Naive thymus-derived CD4-positive, alpha-beta T cell (primary cell): Measurements from ENCODE around the gene HPX. TPM values are rescaled to one million over a fixed set of nuclear protein-coding genes. Genes with fewer than 3 reads are reported as not detected.

ENCODE experiments used
- ATAC-seq: fragments of 150-1000 bp; cut with Tn5 transposase; 2 replicates; pipeline ENCODE4 v1.10.0; 2021; ENCODE audit warnings: mild to moderate bottlenecking, moderate library complexity
- CTCF ChIA-PET: fragments of 350-600 bp; sonication (Branson Sonifier 250); formaldehyde crosslinking; loops from one replicate; lab custom pipeline; 2021; ENCODE audit warnings: antibody characterized with exemption; lab: Charles Lee
- POLR2A ChIA-PET: fragments of 350-600 bp; sonication (Branson Sonifier 250); formaldehyde crosslinking; loops from one replicate; lab custom pipeline; 2021; ENCODE audit warnings: antibody characterized with exemption, inconsistent platforms; lab: Charles Lee
- DNase-seq, 9 donors: peaks; one replicate each; pipeline versions ENCODE4 v3.0.0 to v3.0.0-alpha.2; 2020 to 2022; ENCODE audit warnings: mixed read lengths in 1 of 9
- H3K27ac ChIP-seq: one replicate; pipeline ENCODE4 v1.7.0; 2013; ENCODE audit warnings: mild to moderate bottlenecking, low read depth, low read length, moderate library complexity
- H3K27me3 ChIP-seq, 2 donors: one replicate each; pipeline ENCODE4 v1.7.0; 2013; ENCODE audit warnings: low read length in 2 of 2, mild to moderate bottlenecking in 2 of 2, moderate library complexity in 2 of 2; ENCODE audit not compliant: control insufficient read depth in 2 of 2, insufficient read depth in 2 of 2
- H3K36me3 ChIP-seq, 3 experiments: 1 replicate in 2 of 3; 2 replicates in 1 of 3; pipeline ENCODE4 v1.7.0; 2013; ENCODE audit warnings: low read length in 3 of 3, mild to moderate bottlenecking in 3 of 3, moderate library complexity in 1 of 3; ENCODE audit not compliant: insufficient read depth in 3 of 3, control insufficient read depth in 2 of 3
- H3K4me1 ChIP-seq, 2 donors: one replicate each; pipeline ENCODE4 v1.7.0; 2013; ENCODE audit warnings: low read length in 2 of 2, mild to moderate bottlenecking in 2 of 2, moderate library complexity in 1 of 2; ENCODE audit not compliant: control insufficient read depth in 2 of 2, insufficient read depth in 2 of 2
- H3K4me3 ChIP-seq: 2 replicates; pipeline ENCODE4 v1.7.0; 2013; ENCODE audit warnings: mild to moderate bottlenecking, low read length
- H3K9me3 ChIP-seq, 3 experiments: 1 replicate in 2 of 3; 2 replicates in 1 of 3; pipeline ENCODE4 v1.7.0; 2013; ENCODE audit warnings: low read length in 3 of 3; ENCODE audit not compliant: control insufficient read depth in 2 of 3
- H3K27ac Mint-ChIP-seq, 9 donors: one replicate each; pipeline ENCODE4 v1.8.0; 2020 to 2022; ENCODE audit warnings: mixed read lengths in 9 of 9, mild to moderate bottlenecking in 8 of 9, moderate library complexity in 5 of 9, inconsistent platforms in 2 of 9
- H3K27me3 Mint-ChIP-seq, 5 donors: one replicate each; pipeline ENCODE4 v1.8.0; 2021 to 2022; ENCODE audit warnings: mixed read lengths in 5 of 5, mild to moderate bottlenecking in 1 of 5
- H3K36me3 Mint-ChIP-seq, 5 donors: one replicate each; pipeline ENCODE4 v1.8.0; 2020 to 2022; ENCODE audit warnings: mixed read lengths in 5 of 5, mild to moderate bottlenecking in 3 of 5, inconsistent platforms in 1 of 5
- H3K4me1 Mint-ChIP-seq, 7 donors: one replicate each; pipeline ENCODE4 v1.8.0; 2020 to 2022; ENCODE audit warnings: mixed read lengths in 7 of 7, mild to moderate bottlenecking in 3 of 7, inconsistent platforms in 1 of 7
- H3K4me3 Mint-ChIP-seq, 10 donors: one replicate each; pipeline ENCODE4 v1.8.0; 2020 to 2022; ENCODE audit warnings: mild to moderate bottlenecking in 10 of 10, mixed read lengths in 10 of 10, moderate library complexity in 6 of 10, inconsistent platforms in 2 of 10
- H3K9me3 Mint-ChIP-seq, 11 donors: one replicate each; pipeline ENCODE4 v1.8.0; 2020 to 2022; ENCODE audit warnings: mixed read lengths in 11 of 11, mild to moderate bottlenecking in 4 of 11, inconsistent platforms in 1 of 11, moderate library complexity in 1 of 11
- intact Hi-C, 2 donors: fragments of 100-400 bp; cut with micrococcal nuclease; formaldehyde crosslinking; loops; one replicate each; pipeline ENCODE4 v1.15.1; 2023
- polyA plus RNA-seq, 2 donors: library from polyadenylated mRNA; unstranded; fragments of 300-500 nt; fragmentation: Illumina TruSeq; gene quantifications; one replicate each; pipeline ENCODE4 v1.2.3, GENCODE V29; 2021
- total RNA-seq, 6 experiments: library from RNA in 5 of 6; stranded (reverse) in 5 of 6; gene quantifications; 1 replicate in 5 of 6; 2 replicates in 1 of 6; pipeline ENCODE4 v1.2.3 and lab custom pipeline; 2021 to 2026

The HPX gene
- total and polyA plus RNA-seq, 7 experiments from 2014 or later, result 0.56 to 7.0 (median 1.7) TPM; not detected in 2

DNA sequence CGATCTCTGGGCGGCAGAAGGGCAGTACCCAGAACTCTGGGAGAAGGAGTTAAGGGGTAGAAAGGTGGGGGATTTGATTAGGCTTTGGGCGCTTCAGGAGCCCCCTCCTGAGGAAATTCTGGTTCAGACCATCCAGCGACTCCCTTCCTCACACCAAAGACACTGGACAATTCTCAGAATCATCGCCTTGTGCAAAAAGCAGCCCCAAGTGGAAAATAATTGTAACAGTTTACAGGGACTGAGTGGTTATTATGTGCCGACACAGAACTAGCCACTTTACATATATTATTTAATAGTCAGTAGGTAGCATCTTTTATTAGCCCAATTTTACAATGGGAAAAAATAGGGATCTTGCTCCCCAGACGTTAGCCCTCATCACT lies 33.6 kb upstream of the HPX start:
- no peak for DNase-seq
- Histone ChIP-seq H3K9me3 (no peaks in the 10 kb centered on the region), H3K4me1 (peaks cover 7 to 11% of the 10 kb centered on the region in 2 donors), H3K36me3 (peaks cover 0 to 27% (median 13%) of the 10 kb centered on the region in 3 experiments), H3K27ac (peak overlapping the region; percentile 68), H3K4me3 (peak overlapping the region; percentile 40), H3K27me3 (no peaks in the 10 kb centered on the region)
- H3K4me3 Mint-ChIP-seq, result peak overlapping the region; percentile 69 to 84 (median 79)
- H3K4me1 Mint-ChIP-seq, result peaks cover 18 to 37% (median 27%) of the 10 kb centered on the region in 7 donors
- H3K27ac Mint-ChIP-seq, result peak overlapping the region in 8 of 9 donors; percentile 50 to 90 (median 84)
- intact Hi-C loops, result loop anchor here in 1 of 2 donors (1.0 to 5.0 kb wide), 2 partner anchors 37 to 85 kb away; no protein-coding TSS in a partner anchor
- H3K36me3 Mint-ChIP-seq, result peaks cover 0 to 21% (median 0%) of the 10 kb centered on the region in 5 donors
- H3K9me3 Mint-ChIP-seq, result no peaks in the 10 kb centered on the region
- no peak for ATAC-seq
- POLR2A ChIA-PET, result interaction anchor here (0.8 to 1.6 kb wide), 2 partner anchors 16 to 32 kb away, joined by 3 read pairs; no protein-coding TSS in a partner anchor
- CTCF ChIA-PET, result interaction anchor here (1.7 kb wide), 1 partner anchor 95 kb away, joined by 5 read pairs; no protein-coding TSS in a partner anchor
- peaks cover 0 to 10% (median 0%) of the 10 kb centered on the region in 5 donors for H3K27me3 Mint-ChIP-seq

DNA sequence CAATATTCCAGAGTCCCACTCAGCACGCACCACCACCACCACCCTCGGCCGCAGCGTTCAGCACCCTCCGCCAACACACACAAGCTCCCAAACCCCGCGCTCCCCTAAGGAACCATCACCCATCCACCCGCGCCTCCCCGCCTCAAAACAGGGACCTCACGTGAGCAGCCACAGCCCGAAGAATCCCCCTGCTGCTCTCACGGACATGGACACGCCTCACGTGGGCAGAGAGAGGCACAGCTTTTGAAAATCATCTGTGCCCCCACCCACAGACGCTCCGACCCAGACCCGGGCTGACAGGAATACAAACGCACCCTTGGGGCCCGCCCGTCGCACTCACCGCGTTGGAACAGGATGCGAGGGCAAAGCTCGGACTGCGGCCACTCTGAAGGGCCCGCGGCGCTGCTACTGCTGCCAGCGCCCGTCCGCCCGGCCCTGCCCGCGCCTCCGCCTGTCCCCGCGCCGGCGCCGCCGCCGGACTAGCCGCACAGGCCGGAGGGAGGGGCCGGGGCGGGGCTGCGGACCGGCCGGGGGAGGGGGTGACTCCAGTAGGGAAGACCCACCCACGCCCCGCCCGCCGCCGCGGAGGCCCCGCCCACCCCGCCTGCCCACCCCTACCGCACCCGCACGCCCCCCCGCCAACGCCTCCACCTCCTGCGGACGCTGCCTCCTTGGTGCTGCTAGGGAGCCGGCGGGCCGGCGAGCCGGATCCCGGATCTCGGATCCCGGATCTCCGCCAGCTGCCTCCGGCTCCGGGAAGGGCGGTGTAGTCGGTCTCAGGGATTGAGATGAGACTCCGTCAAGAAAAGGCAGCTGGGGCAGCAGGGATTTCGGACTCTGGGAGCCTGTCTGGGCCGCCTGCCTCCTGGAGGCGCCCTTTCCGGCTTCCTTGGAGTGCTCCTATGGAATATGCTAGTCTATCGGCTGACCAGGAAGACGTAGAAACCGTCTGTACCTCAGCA lies 32.9 kb upstream of the HPX start, which contains the start of gene TRIM3:
TSS of gene TRIM3 (minus strand) at position 491 of the 962 bp plus-strand sequence. CDS start 8,246 bp downstream, outside the sequence.
- POLR2A ChIA-PET, result interaction anchor here (0.9 to 3.5 kb wide), 5 partner anchors 9 to 138 kb away, joined by 3 to 20 read pairs (median 4); partner anchors contain the start of genes ARFIP2, SMPD1, TAF10 and TIMM10B
- peaks cover 7 to 11% of the 10 kb centered on the region in 2 donors for H3K4me1 ChIP-seq
- peaks cover 0 to 10% (median 0%) of the 10 kb centered on the region in 5 donors for H3K27me3 Mint-ChIP-seq
- ATAC-seq, result peak; percentile 86
- peak within 1 kb of the TSS; percentile 71 for H3K27ac ChIP-seq
- no peaks in the 10 kb centered on the region for H3K9me3 ChIP-seq
- H3K36me3 Mint-ChIP-seq, result peaks cover 0 to 14% (median 0%) of the 10 kb centered on the region in 5 donors
- CTCF ChIA-PET, result interaction anchor here (1.5 to 1.7 kb wide), 2 partner anchors 33 to 95 kb away, joined by 5 read pairs; partner anchors contain the start of gene HPX
- no peaks in the 10 kb centered on the region for H3K9me3 Mint-ChIP-seq
- peak within 1 kb of the TSS; percentile 40 to 90 (median 88) for H3K27ac Mint-ChIP-seq
- peaks cover 12 to 30% (median 20%) of the 10 kb centered on the region in 7 donors for H3K4me1 Mint-ChIP-seq
- intact Hi-C loops, result loop anchor here in 1 of 2 donors (1.0 to 5.0 kb wide), 4 partner anchors 8 to 239 kb away; partner anchors contain the start of genes ARFIP2, FHIP1B and TIMM10B
- peak within 1 kb of the TSS; percentile 78 to 90 (median 86) for H3K4me3 Mint-ChIP-seq
- H3K27me3 ChIP-seq, result no peaks in the 10 kb centered on the region
- peak within 1 kb of the TSS; percentile 56 for H3K4me3 ChIP-seq
- H3K36me3 ChIP-seq, result peaks cover 0 to 20% (median 13%) of the 10 kb centered on the region in 3 experiments
- peak; percentile 16 to 68 (median 44) for DNase-seq

GRCh38 chr11:6472934-6473333 lies 32.1 kb upstream of the HPX start:
- no peaks in the 10 kb centered on the region for H3K9me3 Mint-ChIP-seq
- POLR2A ChIA-PET, result interaction anchor here (0.9 to 3.5 kb wide), 6 partner anchors 10 to 138 kb away, joined by 3 to 20 read pairs (median 4); partner anchors contain the start of genes ARFIP2, SMPD1, TAF10 and TIMM10B
- peak overlapping the region in 8 of 9 donors; percentile 10 to 86 (median 74) for H3K27ac Mint-ChIP-seq
- Histone ChIP-seq H3K27ac (no peak overlapping the region), H3K9me3 (no peaks in the 10 kb centered on the region), H3K4me1 (peaks cover 7 to 11% of the 10 kb centered on the region in 2 donors), H3K36me3 (peaks cover 0 to 12% (median 8%) of the 10 kb centered on the region in 3 experiments), H3K27me3 (no peaks in the 10 kb centered on the region), H3K4me3 (no peak overlapping the region)
- intact Hi-C loops, result loop anchor here in 1 of 2 donors (1.0 to 5.0 kb wide), 3 partner anchors 8 to 238 kb away; partner anchors contain the start of genes ARFIP2, FHIP1B and TIMM10B
- peak overlapping the region; percentile 57 to 89 (median 82) for H3K4me3 Mint-ChIP-seq
- ATAC-seq (no peak), DNase-seq (no peak)
- H3K27me3 Mint-ChIP-seq, result peaks cover 0 to 10% (median 0%) of the 10 kb centered on the region in 5 donors
- CTCF ChIA-PET, result interaction anchor here (1.0 to 2.2 kb wide), 4 partner anchors 28 to 94 kb away, joined by 3 to 8 read pairs (median 6); partner anchors contain the start of gene HPX
- peaks cover 12 to 29% (median 20%) of the 10 kb centered on the region in 7 donors for H3K4me1 Mint-ChIP-seq
- H3K36me3 Mint-ChIP-seq, result peaks cover 0 to 9% (median 0%) of the 10 kb centered on the region in 5 donors

GRCh38 chr11:6469599-6469998 lies 28.8 kb upstream of the HPX start:
- Histone ChIP-seq H3K9me3 (no peaks in the 10 kb centered on the region), H3K4me1 (peaks cover 7 to 11% of the 10 kb centered on the region in 2 donors), H3K4me3 (no peak overlapping the region), H3K27ac (no peak overlapping the region), H3K36me3 (no peaks in the 10 kb centered on the region), H3K27me3 (no peaks in the 10 kb centered on the region)
- H3K4me3 Mint-ChIP-seq, result no peak overlapping the region
- intact Hi-C loops, result no loop called here
- peaks cover 12 to 26% (median 16%) of the 10 kb centered on the region in 7 donors for H3K4me1 Mint-ChIP-seq
- POLR2A ChIA-PET, result no interaction called here
- no peak for DNase-seq
- peaks cover 0 to 2% (median 0%) of the 10 kb centered on the region in 11 donors for H3K9me3 Mint-ChIP-seq
- no peak for ATAC-seq
- H3K27ac Mint-ChIP-seq, result no peak overlapping the region
- peaks cover 0 to 24% (median 0%) of the 10 kb centered on the region in 5 donors for H3K27me3 Mint-ChIP-seq
- peaks cover 0 to 12% (median 5%) of the 10 kb centered on the region in 5 donors for H3K36me3 Mint-ChIP-seq
- CTCF ChIA-PET, result no interaction called here

DNA sequence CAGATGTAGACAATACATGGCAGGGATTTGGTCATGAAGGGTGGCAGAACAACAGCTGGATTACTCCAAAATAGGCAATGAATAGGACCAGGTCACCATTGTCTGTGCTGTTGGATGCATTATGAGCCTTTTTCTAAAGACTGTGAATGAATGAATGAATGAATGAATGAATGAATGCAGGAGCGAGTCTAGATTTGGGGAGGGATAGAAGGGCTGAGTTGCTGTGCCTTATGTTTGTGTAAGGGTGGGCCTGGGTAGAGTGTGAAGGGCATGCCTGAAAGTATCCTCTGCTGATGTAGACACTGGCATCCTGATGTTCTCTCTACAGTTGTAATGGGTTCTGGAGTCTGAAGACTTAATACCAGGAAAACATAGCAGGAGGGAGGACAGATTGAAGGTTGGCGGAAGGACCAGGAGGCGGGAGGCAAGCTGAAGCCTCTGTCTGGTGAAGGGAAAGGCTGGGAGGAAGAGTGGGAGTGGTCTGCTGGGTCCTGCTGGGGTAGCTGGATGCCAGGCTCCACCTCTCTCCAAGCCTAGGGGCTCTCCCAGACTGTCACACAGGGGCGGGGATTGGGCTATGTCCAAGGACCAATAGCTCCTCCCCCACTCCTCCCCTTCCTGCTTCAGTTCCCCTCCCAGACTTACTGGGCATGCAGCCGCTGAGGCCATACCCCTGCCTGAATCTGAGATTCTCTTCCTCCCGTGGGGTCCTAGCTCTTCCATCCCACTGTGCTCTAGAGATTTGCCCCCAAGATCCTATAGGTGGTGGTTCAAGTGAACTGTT lies 28.1 kb upstream of the HPX start:
- no peak for DNase-seq
- H3K36me3 Mint-ChIP-seq, result peaks cover 2 to 19% (median 12%) of the 10 kb centered on the region in 5 donors
- peak; percentile 69 for ATAC-seq

More for the DNA sequence above, 28.1 kb upstream of the HPX start:
- Histone ChIP-seq H3K27ac (no peak overlapping the region), H3K4me3 (no peak overlapping the region), H3K4me1 (peaks cover 7 to 11% of the 10 kb centered on the region in 2 donors), H3K27me3 (no peaks in the 10 kb centered on the region), H3K9me3 (no peaks in the 10 kb centered on the region), H3K36me3 (peaks cover 0 to 3% (median 0%) of the 10 kb centered on the region in 3 experiments)
- Mint-ChIP-seq H3K27ac (no peak overlapping the region), H3K9me3 (peaks cover 0 to 2% (median 0%) of the 10 kb centered on the region in 11 donors), H3K27me3 (peaks cover 0 to 24% (median 0%) of the 10 kb centered on the region in 5 donors), H3K4me1 (peaks cover 12 to 22% (median 14%) of the 10 kb centered on the region in 7 donors), H3K4me3 (no peak overlapping the region)
- ChIA-PET CTCF (interaction anchor here (1.0 kb wide), 1 partner anchor 25 kb away, joined by 4 read pairs; no protein-coding TSS in a partner anchor), POLR2A (no interaction called here)
- intact Hi-C loops, result no loop called here
